ENCODE measurements around the gene G6PC1.

The G6PC1 gene

GRCh38 chr17:42937712-42938596 is 37.4 kb downstream of the G6PC1 start:
- peak; percentile 81 for DNase-seq (ENCODE audit: low spot score)

DNA sequence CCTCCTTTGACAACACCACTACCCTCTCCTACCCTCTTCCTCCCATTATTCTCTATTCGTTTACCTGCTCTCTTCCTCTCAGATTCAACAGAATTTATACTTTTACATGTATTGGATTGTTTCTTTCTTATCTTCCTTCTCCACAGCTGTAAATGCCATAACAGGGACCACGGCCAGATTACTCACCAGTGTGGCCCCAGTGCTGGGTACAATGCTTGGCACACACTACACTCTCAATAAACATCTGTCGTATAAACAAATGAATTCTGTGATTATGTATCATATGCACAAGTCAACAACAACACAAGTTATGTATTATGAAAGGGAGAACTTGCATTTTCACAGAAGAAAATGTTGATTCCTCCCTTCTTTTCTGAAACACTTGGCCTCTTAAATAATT is 43.6 kb downstream of the G6PC1 start:
- no peak for DNase-seq (ENCODE audit: low spot score)

- no peak for DNase-seq (ENCODE audit: low spot score)
Measured at GRCh38 chr17:42946812-42947211, 46.2 kb downstream of the G6PC1 start.

DNA sequence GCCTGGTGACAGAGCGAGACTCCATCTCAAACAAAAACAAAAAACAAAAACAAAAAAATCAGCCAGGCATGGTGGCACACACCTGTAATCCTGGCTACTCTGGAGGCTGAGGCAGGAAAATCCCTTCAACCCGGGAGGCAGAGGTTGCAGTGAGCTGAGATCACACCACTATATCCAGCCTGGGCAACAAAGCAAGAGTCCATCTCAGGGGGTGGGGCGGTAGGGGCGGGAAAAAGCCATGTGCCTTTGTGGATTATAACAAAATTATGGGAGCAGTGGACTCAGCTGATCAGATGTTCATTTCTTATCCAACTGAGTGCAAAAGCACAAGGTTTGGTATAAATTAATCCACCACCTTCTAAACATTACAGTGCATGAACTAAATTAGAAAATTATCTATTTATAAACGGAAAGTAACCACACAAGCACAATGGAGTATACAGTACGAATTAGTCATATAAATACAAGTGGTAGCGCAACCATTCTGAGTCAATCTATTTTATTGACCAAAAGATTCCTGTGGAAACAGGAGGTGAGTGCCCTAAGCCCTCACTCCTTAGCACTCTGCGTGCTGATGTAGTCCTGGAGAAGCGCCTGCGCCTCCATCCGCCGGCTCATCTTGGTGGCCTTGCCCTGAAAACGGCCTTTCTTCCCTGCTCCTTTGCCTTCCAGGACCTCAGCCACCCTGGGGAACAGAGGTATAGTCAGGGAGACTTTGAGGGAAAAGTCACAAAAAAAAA is 49.6 kb downstream of the G6PC1 start:
- no peak for DNase-seq (ENCODE audit: low spot score)

Data from iPS-NIHi11 (cell line).